Activated B cell treated with CpG ODN at 0.5 μM for 24 hours (primary cell): ENCODE data around the gene KPNA2. TPM values are rescaled to one million over a fixed set of nuclear protein-coding genes. Genes with fewer than 3 reads are reported as not detected.
"Not testable (repeated sequence)": the region's sequence is repeated elsewhere in the genome, so short reads cannot be mapped to it uniquely, and the experiment has no call there.

Experiments used
- ATAC-seq: fragments of 200-7000 bp; cut with Tn5 transposase; one replicate; pipeline ENCODE4 v1.10.0; 2021; ENCODE audit warnings: low read depth, mild to moderate bottlenecking, moderate library complexity
- CTCF ChIA-PET: fragments of 350-600 bp; sonication (Branson Sonifier 250); formaldehyde crosslinking; loops from one replicate; lab custom pipeline; 2021; ENCODE audit warnings: antibody characterized with exemption; lab: Charles Lee
- POLR2A ChIA-PET: fragments of 350-600 bp; sonication (Branson Sonifier 250); formaldehyde crosslinking; loops from one replicate; lab custom pipeline; 2021; ENCODE audit warnings: antibody characterized with exemption; lab: Charles Lee
- DNase-seq: peaks from one replicate; pipeline ENCODE4 v3.0.0; 2022
- H3K27ac Mint-ChIP-seq: one replicate; pipeline ENCODE4 v1.8.0; 2020; ENCODE audit warnings: mixed read lengths
- H3K27me3 Mint-ChIP-seq: one replicate; pipeline ENCODE4 v1.8.0; 2021; ENCODE audit warnings: mixed read lengths
- H3K36me3 Mint-ChIP-seq: one replicate; pipeline ENCODE4 v1.8.0; 2021; ENCODE audit warnings: low read depth, mixed read lengths
- H3K4me1 Mint-ChIP-seq: one replicate; pipeline ENCODE4 v1.8.0; 2021; ENCODE audit warnings: mixed read lengths
- H3K4me3 Mint-ChIP-seq: one replicate; pipeline ENCODE4 v1.8.0; 2020; ENCODE audit warnings: mild to moderate bottlenecking, mixed read lengths
- H3K9me3 Mint-ChIP-seq: one replicate; pipeline ENCODE4 v1.8.0; 2020; ENCODE audit warnings: mixed read lengths
- intact Hi-C: fragments of 100-400 bp; cut with micrococcal nuclease; formaldehyde crosslinking; loops from one replicate; pipeline ENCODE4 v1.15.1; 2024
- total RNA-seq: library from RNA; stranded (reverse); gene quantifications from 2 replicates; pipeline ENCODE4 v1.2.3, GENCODE V29; 2022
- TF ChIP-seq, protein P1 (sequence below): fragments of 200-600 bp; IDR thresholded peaks from one replicate; pipeline ENCODE4 v1.8.0; 2022; ENCODE audit warnings: antibody characterized with exemption, mild to moderate bottlenecking

KPNA2 gene
- total RNA-seq, 1 donor from 2014 or later = 49.9 TPM

DNA sequence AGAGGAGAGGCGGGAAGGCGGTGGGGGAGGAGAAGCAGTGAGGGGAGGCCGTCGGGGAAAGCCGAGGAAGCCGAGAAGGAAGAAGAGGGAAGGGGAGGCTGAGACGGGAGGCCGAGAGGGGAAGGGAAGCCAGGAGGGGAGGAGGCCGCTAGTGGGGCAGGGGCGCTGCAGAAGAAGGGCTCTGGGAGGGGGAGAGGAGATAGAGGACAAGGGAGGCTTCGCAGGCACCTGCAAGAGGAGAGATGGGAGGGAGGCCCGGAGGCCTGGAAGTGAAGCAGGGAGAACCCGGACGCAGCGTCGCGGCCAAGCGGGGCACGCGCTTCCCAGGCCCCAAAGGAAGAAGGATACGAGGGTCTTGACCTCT, 41.6 kb upstream of the KPNA2 start:
- TF ChIP-seq, protein P1, sequence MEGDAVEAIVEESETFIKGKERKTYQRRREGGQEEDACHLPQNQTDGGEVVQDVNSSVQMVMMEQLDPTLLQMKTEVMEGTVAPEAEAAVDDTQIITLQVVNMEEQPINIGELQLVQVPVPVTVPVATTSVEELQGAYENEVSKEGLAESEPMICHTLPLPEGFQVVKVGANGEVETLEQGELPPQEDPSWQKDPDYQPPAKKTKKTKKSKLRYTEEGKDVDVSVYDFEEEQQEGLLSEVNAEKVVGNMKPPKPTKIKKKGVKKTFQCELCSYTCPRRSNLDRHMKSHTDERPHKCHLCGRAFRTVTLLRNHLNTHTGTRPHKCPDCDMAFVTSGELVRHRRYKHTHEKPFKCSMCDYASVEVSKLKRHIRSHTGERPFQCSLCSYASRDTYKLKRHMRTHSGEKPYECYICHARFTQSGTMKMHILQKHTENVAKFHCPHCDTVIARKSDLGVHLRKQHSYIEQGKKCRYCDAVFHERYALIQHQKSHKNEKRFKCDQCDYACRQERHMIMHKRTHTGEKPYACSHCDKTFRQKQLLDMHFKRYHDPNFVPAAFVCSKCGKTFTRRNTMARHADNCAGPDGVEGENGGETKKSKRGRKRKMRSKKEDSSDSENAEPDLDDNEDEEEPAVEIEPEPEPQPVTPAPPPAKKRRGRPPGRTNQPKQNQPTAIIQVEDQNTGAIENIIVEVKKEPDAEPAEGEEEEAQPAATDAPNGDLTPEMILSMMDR = no peak
- DNase-seq = no peak
- H3K4me3 Mint-ChIP-seq = peak overlapping the region; percentile 88
- peaks cover 18% of the 10 kb centered on the region for H3K27me3 Mint-ChIP-seq
- peaks cover 34% of the 10 kb centered on the region for H3K4me1 Mint-ChIP-seq
- no peaks in the 10 kb centered on the region for H3K9me3 Mint-ChIP-seq
- ChIA-PET POLR2A (interaction anchor here (1.3 to 3.3 kb wide), 5 partner anchors 10 to 297 kb away, joined by 4 to 19 read pairs (median 7); partner anchors contain the start of genes ARSG and SLC16A6), CTCF (no interaction called here)
- peak overlapping the region; percentile 82 for H3K27ac Mint-ChIP-seq
- intact Hi-C loops = loop anchor here (1.0 to 10.0 kb wide), 5 partner anchors 17 to 297 kb away; partner anchors contain the start of genes ARSG, KPNA2 and SLC16A6
- peaks cover 5% of the 10 kb centered on the region for H3K36me3 Mint-ChIP-seq
- ATAC-seq = no peak

DNA sequence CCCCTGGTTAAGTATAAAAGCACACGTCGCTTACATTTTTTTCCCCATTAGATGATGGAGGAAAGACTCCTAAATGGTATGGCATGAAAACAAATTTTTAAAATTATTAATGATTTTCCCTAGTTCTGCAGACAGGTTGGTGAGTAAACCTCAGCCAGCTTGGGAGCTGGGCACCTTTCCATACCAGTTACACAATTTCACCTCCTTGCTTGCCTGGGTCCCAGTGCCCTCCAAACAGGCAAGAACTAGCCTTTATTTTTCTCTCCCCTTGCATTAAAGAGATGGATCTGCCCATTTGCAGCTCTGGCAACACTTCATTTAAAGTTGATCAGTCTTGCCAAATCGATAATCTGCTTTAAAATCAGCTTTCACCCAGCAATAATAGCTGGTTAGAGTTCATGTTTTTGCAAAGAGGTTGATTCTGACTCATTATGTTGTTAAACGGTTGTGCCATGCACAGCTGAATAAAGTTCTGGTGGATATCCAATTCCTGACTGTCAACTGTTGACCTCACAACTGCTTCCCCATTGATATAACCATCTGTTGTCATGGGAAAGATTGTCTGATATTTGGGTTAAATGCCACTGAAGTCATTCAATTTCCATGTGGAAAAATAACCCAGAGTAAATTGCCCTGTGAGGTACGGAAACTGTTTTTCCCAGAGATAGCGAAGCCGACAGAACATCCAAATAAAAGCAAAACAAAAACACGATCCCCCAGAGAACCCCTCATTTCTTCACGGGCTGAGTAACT, 40.5 kb upstream of the KPNA2 start:
- POLR2A ChIA-PET = interaction anchor here (1.3 to 3.3 kb wide), 5 partner anchors 11 to 296 kb away, joined by 4 to 19 read pairs (median 7); partner anchors contain the start of genes ARSG and SLC16A6
- Mint-ChIP-seq H3K4me3 (peak overlapping the region; percentile 88), H3K27ac (peak overlapping the region; percentile 8), H3K36me3 (peaks cover 5% of the 10 kb centered on the region), H3K4me1 (peaks cover 34% of the 10 kb centered on the region), H3K27me3 (peaks cover 18% of the 10 kb centered on the region), H3K9me3 (no peaks in the 10 kb centered on the region)
- DNase-seq (no peak), ATAC-seq (no peak)
- intact Hi-C loops = loop anchor here (1.0 to 10.0 kb wide), 4 partner anchors 16 to 1332 kb away; partner anchors contain the start of genes ABCA5 and KPNA2
- CTCF ChIA-PET = interaction anchor here (0.6 to 1.2 kb wide), 3 partner anchors 16 to 64 kb away, joined by 3 to 4 read pairs (median 3); no protein-coding TSS in a partner anchor
- TF ChIP-seq, protein P1 = no peak

DNA sequence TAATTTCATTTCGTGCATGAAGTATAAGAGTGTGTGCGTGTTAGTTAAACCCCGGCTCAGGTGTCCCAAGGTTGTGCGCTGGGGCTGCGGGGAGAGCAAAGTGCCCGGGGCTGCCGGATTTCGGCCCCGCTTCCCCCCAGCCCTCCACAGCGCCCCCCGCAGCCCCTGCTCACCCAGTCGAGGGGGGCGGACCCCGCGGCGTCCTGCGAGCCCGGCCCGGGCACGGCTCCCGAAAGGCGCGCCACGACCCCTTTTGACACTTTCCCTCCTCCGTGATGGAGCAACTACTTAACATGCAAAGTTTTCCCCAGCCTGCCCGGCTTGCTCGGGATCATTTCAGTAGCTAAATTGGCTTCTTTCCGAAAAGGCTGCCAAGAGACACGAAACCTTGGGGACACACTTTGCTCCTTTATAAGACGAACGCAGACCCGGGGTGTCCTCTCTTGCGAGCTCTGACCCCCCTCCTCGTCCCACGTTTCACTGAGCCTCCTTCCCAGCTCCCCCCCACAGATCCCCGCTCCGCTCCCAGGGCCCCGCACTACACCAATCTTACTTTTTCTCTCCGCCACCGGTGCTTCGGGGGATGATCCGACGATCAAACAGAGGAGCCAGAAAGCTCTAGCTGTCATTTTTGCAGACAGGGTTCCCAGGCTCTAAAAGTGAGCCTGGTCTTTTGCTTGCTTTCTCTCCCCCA, 39.8 kb upstream of the KPNA2 start:
- TF ChIP-seq, protein P1 = no peak
- Mint-ChIP-seq H3K36me3 (peaks cover 5% of the 10 kb centered on the region), H3K27me3 (peaks cover 18% of the 10 kb centered on the region), H3K4me3 (peak overlapping the region; percentile 88), H3K27ac (no peak overlapping the region), H3K4me1 (peaks cover 34% of the 10 kb centered on the region), H3K9me3 (no peaks in the 10 kb centered on the region)
- POLR2A ChIA-PET = interaction anchor here (0.8 to 3.3 kb wide), 4 partner anchors 12 to 296 kb away, joined by 4 to 19 read pairs (median 6); partner anchors contain the start of genes ARSG and SLC16A6
- CTCF ChIA-PET = interaction anchor here (0.6 to 1.2 kb wide), 3 partner anchors 15 to 63 kb away, joined by 3 to 4 read pairs (median 3); no protein-coding TSS in a partner anchor
- peak; percentile 32 for DNase-seq
- intact Hi-C loops = loop anchor here (1.0 to 10.0 kb wide), 3 partner anchors 15 to 1332 kb away; partner anchors contain the start of gene ABCA5
- no peak for ATAC-seq

DNA sequence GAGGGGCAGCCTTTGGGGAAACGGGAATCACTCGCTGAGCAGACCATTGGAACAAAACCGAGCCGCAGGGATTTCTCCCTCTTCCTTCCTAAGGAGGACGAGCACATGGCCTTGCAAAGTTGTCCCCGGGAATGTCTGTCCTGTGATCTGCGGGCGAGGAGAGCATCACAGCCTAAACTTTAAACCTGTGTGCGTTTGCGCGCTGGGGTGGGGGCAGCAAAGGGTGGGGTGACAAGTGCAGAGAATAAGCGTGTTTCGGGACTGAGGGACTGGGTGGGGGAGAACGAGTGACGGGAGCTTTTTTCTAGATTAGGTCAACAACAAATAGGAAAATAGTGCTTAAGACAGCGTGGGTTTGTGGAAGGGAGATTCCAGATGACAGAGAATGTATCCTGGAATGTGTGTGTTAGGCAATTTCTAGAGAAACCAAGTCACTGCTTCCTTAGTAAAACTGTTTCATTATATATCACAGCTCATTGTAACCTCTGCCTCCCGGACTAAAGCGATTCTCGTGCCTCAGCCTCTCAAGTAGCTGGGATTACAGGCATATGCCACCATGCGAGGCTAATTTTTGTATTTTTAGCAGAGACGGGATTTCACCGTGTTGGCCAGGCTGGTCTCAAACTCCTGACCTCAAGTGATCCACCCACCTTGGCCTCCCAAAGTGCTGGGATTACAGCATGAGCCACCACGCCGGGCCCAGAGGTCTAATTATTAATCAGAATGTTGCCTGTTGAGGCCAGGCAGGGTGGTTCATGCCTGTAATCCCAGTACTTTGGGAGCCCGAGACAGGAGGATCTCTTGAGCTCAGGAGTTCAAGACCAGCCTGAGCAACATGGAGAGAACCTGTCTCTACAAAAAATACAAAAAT, 39.0 kb upstream of the KPNA2 start, which contains the start of gene C17orf58:
C17orf58 (minus strand) TSS at position 169 of the 871 bp plus-strand sequence. CDS start 271 bp downstream, outside the sequence.
- H3K27ac Mint-ChIP-seq, DNase-seq, H3K36me3 Mint-ChIP-seq, H3K9me3 Mint-ChIP-seq, ATAC-seq: not testable (repeated sequence)
- CTCF ChIA-PET = interaction anchor here (0.6 kb wide), 1 partner anchor 35 kb away, joined by 3 read pairs; no protein-coding TSS in a partner anchor
- Mint-ChIP-seq H3K4me1 (peaks cover 34% of the 10 kb centered on the region), H3K27me3 (peaks cover 18% of the 10 kb centered on the region), H3K4me3 (peak within 1 kb of the TSS; percentile 88)
- POLR2A ChIA-PET = interaction anchor here (0.6 to 3.3 kb wide), 4 partner anchors 11 to 384 kb away, joined by 4 to 19 read pairs (median 8); no protein-coding TSS in a partner anchor
- intact Hi-C loops = loop anchor here (10.0 kb wide), 1 partner anchor 108 kb away; no protein-coding TSS in a partner anchor
